Upper lobe of left lung (tissue), 4 donors: ENCODE measurements around the gene GTF2IRD1.

Experiments
- CTCF ChIP-seq, 6 experiments: fragments of 450-650 bp in 4 of 6; fragments of 200-600 bp in 2 of 6; sonication (generic) in 2 of 6; IDR thresholded peaks; one replicate each; pipeline ENCODE4 v1.5.1; 2016 to 2019; ENCODE audit warnings: antibody characterized with exemption in 6 of 6
- POLR2A ChIP-seq, 4 donors: fragments of 450-650 bp; IDR thresholded peaks; one replicate each; pipeline ENCODE4 v1.5.1; 2016 to 2017; ENCODE audit warnings: antibody characterized with exemption in 4 of 4, mild to moderate bottlenecking in 2 of 4
- POLR2AphosphoS5 ChIP-seq, 2 donors: sonication (generic); formaldehyde crosslinking; IDR thresholded peaks; one replicate each; pipeline ENCODE4 v1.5.1; 2017; ENCODE audit warnings: antibody characterized with exemption in 2 of 2

- TF ChIP-seq POLR2A (IDR thresholded peaks at IDR 0.05) = no peak
- no peak for TF ChIP-seq CTCF (IDR thresholded peaks at IDR 0.05)
- no peak for TF ChIP-seq POLR2AphosphoS5 (IDR thresholded peaks at IDR 0.05)
These were observed 113.6 kb downstream of the GTF2IRD1 start for GRCh38 chr7:74567318-74567668.
